ENCODE data around the gene SASH1. TPM values are rescaled to one million over a fixed set of nuclear protein-coding genes. Genes with fewer than 3 reads are reported as not detected.
A peak's percentile ranks its signal among the peaks of the same experiment; 100 is the strongest.

The SASH1 gene
- total and polyA plus RNA-seq, 5 donors from 2014 or later, result 0.06 TPM; not detected in 4

- H3K9me3 Mint-ChIP-seq, result peaks cover 0 to 2% (median 0%) of the 10 kb centered on the region in 7 donors
- Histone ChIP-seq H3K27me3 (ENCODE audit: control insufficient read depth, insufficient read depth, low read length) (no peaks in the 10 kb centered on the region), H3K4me3 (ENCODE audit: low read depth, low read length) (no peak overlapping the region), H3K27ac (ENCODE audit: insufficient read depth, low read length, poor library complexity, severe bottlenecking) (no peak overlapping the region), H3K36me3 (ENCODE audit: control insufficient read depth, insufficient read depth, low read length) (no peaks in the 10 kb centered on the region), H3K4me1 (ENCODE audit: control insufficient read depth, insufficient read depth, low read length, poor library complexity, severe bottlenecking) (no peaks in the 10 kb centered on the region), H3K9me3 (ENCODE audit: control insufficient read depth in 2 of 2, low read length in 2 of 2) (no peaks in the 10 kb centered on the region)
- H3K36me3 Mint-ChIP-seq, result no peaks in the 10 kb centered on the region
- H3K4me3 Mint-ChIP-seq, result no peak overlapping the region
- peaks cover 0 to 3% (median 0%) of the 10 kb centered on the region in 4 donors for H3K4me1 Mint-ChIP-seq
- DNase-seq, result no peak
- no peak overlapping the region for H3K27ac Mint-ChIP-seq
- H3K27me3 Mint-ChIP-seq, result peaks cover 14% of the 10 kb centered on the region
- ATAC-seq (ENCODE audit: low read depth in 2 of 2), result no peak
Observed at GRCh38 chr6:148518511-148519156, 176.0 kb downstream of the SASH1 start.

GRCh38 chr6:148520109-148520841 is 177.6 kb downstream of the SASH1 start:
- Mint-ChIP-seq H3K9me3 (peaks cover 0 to 2% (median 0%) of the 10 kb centered on the region in 7 donors), H3K4me3 (no peak overlapping the region), H3K36me3 (no peaks in the 10 kb centered on the region), H3K27ac (no peak overlapping the region), H3K4me1 (peaks cover 0 to 4% (median 0%) of the 10 kb centered on the region in 4 donors), H3K27me3 (peaks cover 14% of the 10 kb centered on the region)
- Histone ChIP-seq H3K27me3 (ENCODE audit: control insufficient read depth, insufficient read depth, low read length) (no peaks in the 10 kb centered on the region), H3K4me1 (ENCODE audit: control insufficient read depth, insufficient read depth, low read length, poor library complexity, severe bottlenecking) (no peaks in the 10 kb centered on the region), H3K9me3 (ENCODE audit: control insufficient read depth in 2 of 2, low read length in 2 of 2) (no peaks in the 10 kb centered on the region), H3K36me3 (ENCODE audit: control insufficient read depth, insufficient read depth, low read length) (no peaks in the 10 kb centered on the region), H3K4me3 (ENCODE audit: low read depth, low read length) (no peak overlapping the region), H3K27ac (ENCODE audit: insufficient read depth, low read length, poor library complexity, severe bottlenecking) (no peak overlapping the region)
- ATAC-seq (ENCODE audit: low read depth in 2 of 2), result peak in 1 of 2 donors; percentile 62
- DNase-seq, result no peak

- no peak overlapping the region for H3K27ac Mint-ChIP-seq
- Histone ChIP-seq H3K4me1 (ENCODE audit: control insufficient read depth, insufficient read depth, low read length, poor library complexity, severe bottlenecking) (no peaks in the 10 kb centered on the region), H3K9me3 (ENCODE audit: control insufficient read depth in 2 of 2, low read length in 2 of 2) (no peaks in the 10 kb centered on the region), H3K27me3 (ENCODE audit: control insufficient read depth, insufficient read depth, low read length) (no peaks in the 10 kb centered on the region), H3K36me3 (ENCODE audit: control insufficient read depth, insufficient read depth, low read length) (no peaks in the 10 kb centered on the region), H3K4me3 (ENCODE audit: low read depth, low read length) (no peak overlapping the region), H3K27ac (ENCODE audit: insufficient read depth, low read length, poor library complexity, severe bottlenecking) (no peak overlapping the region)
- no peak for ATAC-seq (ENCODE audit: low read depth in 2 of 2)
- H3K4me3 Mint-ChIP-seq, result no peak overlapping the region
- H3K27me3 Mint-ChIP-seq, result peaks cover 19% of the 10 kb centered on the region
- H3K36me3 Mint-ChIP-seq, result no peaks in the 10 kb centered on the region
- H3K4me1 Mint-ChIP-seq, result peaks cover 0 to 4% (median 0%) of the 10 kb centered on the region in 4 donors
- no peak for DNase-seq
- peaks cover 0 to 2% (median 0%) of the 10 kb centered on the region in 7 donors for H3K9me3 Mint-ChIP-seq
Observed at GRCh38 chr6:148521158-148521557, 178.5 kb downstream of the SASH1 start.

- ATAC-seq (ENCODE audit: low read depth in 2 of 2) (no peak), DNase-seq (peak in 1 of 3 donors; percentile 3)
- H3K4me1 Mint-ChIP-seq, result peaks cover 0 to 4% (median 0%) of the 10 kb centered on the region in 4 donors
- H3K9me3 ChIP-seq (ENCODE audit: control insufficient read depth in 2 of 2, low read length in 2 of 2), result no peaks in the 10 kb centered on the region
- H3K9me3 Mint-ChIP-seq, result peaks cover 0 to 2% (median 0%) of the 10 kb centered on the region in 7 donors
- no peaks in the 10 kb centered on the region for H3K27me3 ChIP-seq (ENCODE audit: control insufficient read depth, insufficient read depth, low read length)
- no peak overlapping the region for H3K27ac ChIP-seq (ENCODE audit: insufficient read depth, low read length, poor library complexity, severe bottlenecking)
- no peak overlapping the region for H3K4me3 Mint-ChIP-seq
- H3K4me1 ChIP-seq (ENCODE audit: control insufficient read depth, insufficient read depth, low read length, poor library complexity, severe bottlenecking), result no peaks in the 10 kb centered on the region
- no peaks in the 10 kb centered on the region for H3K36me3 ChIP-seq (ENCODE audit: control insufficient read depth, insufficient read depth, low read length)
- H3K4me3 ChIP-seq (ENCODE audit: low read depth, low read length), result no peak overlapping the region
- H3K36me3 Mint-ChIP-seq, result no peaks in the 10 kb centered on the region
- peaks cover 19% of the 10 kb centered on the region for H3K27me3 Mint-ChIP-seq
- H3K27ac Mint-ChIP-seq, result no peak overlapping the region
Observed at GRCh38 chr6:148521586-148521985, 178.9 kb downstream of the SASH1 start.

GRCh38 chr6:148523048-148523447 is 180.4 kb downstream of the SASH1 start:
- Mint-ChIP-seq H3K4me3 (no peak overlapping the region), H3K36me3 (no peaks in the 10 kb centered on the region), H3K27ac (no peak overlapping the region), H3K4me1 (peaks cover 0 to 4% (median 0%) of the 10 kb centered on the region in 4 donors), H3K27me3 (peaks cover 19% of the 10 kb centered on the region), H3K9me3 (peaks cover 0 to 2% (median 0%) of the 10 kb centered on the region in 7 donors)
- no peak for ATAC-seq (ENCODE audit: low read depth in 2 of 2)
- Histone ChIP-seq H3K4me1 (ENCODE audit: control insufficient read depth, insufficient read depth, low read length, poor library complexity, severe bottlenecking) (no peaks in the 10 kb centered on the region), H3K27me3 (ENCODE audit: control insufficient read depth, insufficient read depth, low read length) (no peaks in the 10 kb centered on the region), H3K9me3 (ENCODE audit: control insufficient read depth in 2 of 2, low read length in 2 of 2) (no peaks in the 10 kb centered on the region), H3K27ac (ENCODE audit: insufficient read depth, low read length, poor library complexity, severe bottlenecking) (no peak overlapping the region), H3K4me3 (ENCODE audit: low read depth, low read length) (no peak overlapping the region), H3K36me3 (ENCODE audit: control insufficient read depth, insufficient read depth, low read length) (no peaks in the 10 kb centered on the region)
- DNase-seq, result no peak

- no peaks in the 10 kb centered on the region for H3K4me1 ChIP-seq (ENCODE audit: control insufficient read depth, insufficient read depth, low read length, poor library complexity, severe bottlenecking)
- H3K4me3 Mint-ChIP-seq, result no peak overlapping the region
- H3K27ac Mint-ChIP-seq, result no peak overlapping the region
- H3K9me3 ChIP-seq (ENCODE audit: control insufficient read depth in 2 of 2, low read length in 2 of 2), result no peaks in the 10 kb centered on the region
- H3K4me3 ChIP-seq (ENCODE audit: low read depth, low read length), result no peak overlapping the region
- H3K27me3 ChIP-seq (ENCODE audit: control insufficient read depth, insufficient read depth, low read length), result no peaks in the 10 kb centered on the region
- DNase-seq (no peak), ATAC-seq (ENCODE audit: low read depth in 2 of 2) (no peak)
- peaks cover 0 to 4% (median 0%) of the 10 kb centered on the region in 4 donors for H3K4me1 Mint-ChIP-seq
- no peak overlapping the region for H3K27ac ChIP-seq (ENCODE audit: insufficient read depth, low read length, poor library complexity, severe bottlenecking)
- H3K36me3 Mint-ChIP-seq, result no peaks in the 10 kb centered on the region
- H3K27me3 Mint-ChIP-seq, result peaks cover 15% of the 10 kb centered on the region
- H3K36me3 ChIP-seq (ENCODE audit: control insufficient read depth, insufficient read depth, low read length), result no peaks in the 10 kb centered on the region
- H3K9me3 Mint-ChIP-seq, result peaks cover 0 to 2% (median 0%) of the 10 kb centered on the region in 7 donors
Observed at GRCh38 chr6:148523551-148523950, 180.9 kb downstream of the SASH1 start.

- H3K4me1 Mint-ChIP-seq, result peaks cover 0 to 4% (median 0%) of the 10 kb centered on the region in 4 donors
- Histone ChIP-seq H3K4me1 (ENCODE audit: control insufficient read depth, insufficient read depth, low read length, poor library complexity, severe bottlenecking) (no peaks in the 10 kb centered on the region), H3K27ac (ENCODE audit: insufficient read depth, low read length, poor library complexity, severe bottlenecking) (no peak overlapping the region), H3K9me3 (ENCODE audit: control insufficient read depth in 2 of 2, low read length in 2 of 2) (no peaks in the 10 kb centered on the region), H3K36me3 (ENCODE audit: control insufficient read depth, insufficient read depth, low read length) (no peaks in the 10 kb centered on the region), H3K27me3 (ENCODE audit: control insufficient read depth, insufficient read depth, low read length) (no peaks in the 10 kb centered on the region), H3K4me3 (ENCODE audit: low read depth, low read length) (no peak overlapping the region)
- ATAC-seq (ENCODE audit: low read depth in 2 of 2) (no peak), DNase-seq (no peak)
- no peaks in the 10 kb centered on the region for H3K36me3 Mint-ChIP-seq
- H3K4me3 Mint-ChIP-seq, result no peak overlapping the region
- H3K27me3 Mint-ChIP-seq, result peaks cover 15% of the 10 kb centered on the region
- peaks cover 0 to 2% (median 0%) of the 10 kb centered on the region in 7 donors for H3K9me3 Mint-ChIP-seq
- no peak overlapping the region for H3K27ac Mint-ChIP-seq
Observed at GRCh38 chr6:148524471-148524882, 181.8 kb downstream of the SASH1 start.
